ENCODE data around the gene RCAN3.
"Not testable (repeated sequence)": the region's sequence is repeated elsewhere in the genome, so short reads cannot be mapped to it uniquely, and the experiment has no call there.

RCAN3 gene

DNA sequence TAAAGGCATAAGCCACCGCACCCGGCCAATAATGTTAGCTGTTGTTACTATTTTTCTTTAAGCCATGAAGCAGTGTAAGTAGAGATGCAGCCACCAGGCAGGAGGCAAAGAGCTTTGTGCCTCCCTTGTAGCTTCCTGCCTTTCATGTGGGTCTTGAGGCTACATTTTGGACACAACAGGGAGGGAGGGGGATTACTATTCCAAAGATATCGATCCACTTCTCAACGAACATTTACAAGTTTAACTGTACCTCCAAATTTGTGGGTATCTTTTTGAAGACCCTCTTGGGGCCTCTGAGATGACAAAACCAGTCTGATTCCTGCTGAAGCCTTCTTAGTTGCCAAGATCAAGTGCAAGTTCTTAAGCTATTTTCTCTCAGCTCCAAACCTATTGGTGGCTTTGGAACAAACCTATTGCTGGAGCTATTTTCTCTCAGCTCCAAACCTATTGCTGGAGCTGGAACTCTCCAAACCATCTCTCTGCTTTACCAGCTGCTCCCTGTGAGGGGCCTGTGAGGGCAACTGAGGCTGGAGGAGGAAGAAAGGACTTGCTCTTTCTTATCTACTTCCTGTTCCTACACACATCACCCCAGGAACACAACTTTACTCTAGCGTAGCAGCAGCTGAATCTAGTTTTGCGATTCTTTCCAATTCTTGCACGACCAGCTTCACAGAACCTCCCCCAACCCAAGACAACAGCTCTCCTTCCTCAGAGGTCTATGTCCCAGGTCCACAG is 16.1 kb upstream of the RCAN3 start:
- DNase-seq, result peak; percentile 18

GRCh38 chr1:24487455-24487854 is 15.2 kb upstream of the RCAN3 start:
- no peak for DNase-seq

- peak; percentile 76 for DNase-seq
Observed at GRCh38 chr1:24488159-24488558, 14.5 kb upstream of the RCAN3 start.

DNA sequence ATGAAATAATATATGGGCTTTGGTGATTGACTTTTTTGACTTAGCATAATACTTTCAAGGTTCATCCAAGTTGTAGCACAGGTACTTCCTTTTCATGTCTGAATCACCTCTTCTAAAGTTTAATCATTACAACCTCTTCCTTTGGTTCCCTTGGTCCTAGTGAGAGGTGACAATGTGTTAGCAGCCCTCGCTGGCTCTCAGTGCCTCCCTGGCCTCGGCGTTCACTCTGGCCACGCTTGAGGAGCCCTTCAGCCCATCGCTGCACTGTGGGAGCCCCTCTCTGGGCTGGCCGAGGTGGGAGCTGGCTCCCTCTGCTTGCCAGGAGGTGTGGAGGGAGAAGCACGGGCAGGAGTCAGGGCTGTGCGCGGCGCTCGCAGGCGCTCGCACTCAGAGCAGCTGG is 13.0 kb upstream of the RCAN3 start:
- DNase-seq, result no peak

- DNase-seq, result no peak
Observed at GRCh38 chr1:24490101-24490781, 12.4 kb upstream of the RCAN3 start.

- DNase-seq, result no peak
Observed at GRCh38 chr1:24491577-24492360, 10.9 kb upstream of the RCAN3 start.

- DNase-seq, result not testable (repeated sequence)
Observed at GRCh38 chr1:24492935-24493334, 9.7 kb upstream of the RCAN3 start.

DNA sequence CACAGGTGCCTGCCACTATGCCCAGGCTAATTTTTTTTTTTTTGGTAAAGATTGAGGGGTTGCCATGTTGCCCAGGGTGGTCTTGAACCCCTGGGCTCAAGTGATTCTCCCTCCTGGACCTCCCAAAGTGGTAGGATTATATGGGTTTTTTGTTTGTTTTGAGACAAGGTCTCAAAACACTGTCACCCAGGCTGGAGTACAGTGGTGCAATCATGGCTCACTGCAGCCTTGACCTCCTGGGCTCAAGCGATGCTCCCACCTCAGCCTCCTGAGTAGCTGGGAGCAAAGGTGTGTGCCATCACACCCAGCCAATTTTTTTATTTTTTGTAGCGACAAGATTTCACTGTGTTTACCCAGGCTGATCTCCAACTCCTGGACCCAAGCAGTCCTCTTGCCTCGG is 8.9 kb upstream of the RCAN3 start:
- no peak for DNase-seq

GRCh38 chr1:24498589-24498988 is 4.0 kb upstream of the RCAN3 start:
- DNase-seq, result no peak

- no peak for DNase-seq
Observed at GRCh38 chr1:24500448-24501048, 2.1 kb upstream of the RCAN3 start.

DNA sequence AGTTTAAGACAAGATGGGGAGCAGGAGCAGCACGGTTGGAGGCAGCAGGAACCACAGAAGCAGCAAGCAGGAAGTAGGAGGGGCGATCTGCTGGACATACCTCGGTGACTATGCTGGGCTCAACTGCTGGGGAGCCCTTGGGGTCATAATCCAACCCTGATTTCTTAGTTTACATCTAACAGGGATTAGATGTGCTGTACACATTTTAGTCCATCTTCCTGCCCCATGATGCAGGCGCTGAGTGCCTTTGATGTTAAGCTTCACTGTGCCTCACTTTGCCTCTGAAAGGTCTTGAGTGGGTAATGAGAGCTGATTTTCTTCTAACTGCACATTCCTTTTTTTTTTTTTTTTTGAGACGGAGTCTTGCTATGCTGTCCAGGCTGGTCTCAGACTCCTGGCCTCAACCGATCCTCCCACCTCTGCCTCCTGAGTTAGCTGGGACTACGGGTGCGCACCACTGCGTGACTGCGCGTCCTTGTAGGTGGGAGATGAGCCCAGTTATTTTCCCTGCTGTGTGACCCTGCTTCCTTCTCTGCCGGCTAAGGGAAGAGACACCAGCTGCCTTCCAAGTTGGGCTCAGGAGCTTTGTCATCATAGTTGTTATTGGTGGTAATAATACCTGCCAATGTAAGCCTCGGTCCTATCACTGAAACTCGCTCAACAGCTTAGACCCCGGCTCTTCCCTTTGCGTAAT is 1.1 kb upstream of the RCAN3 start:
- DNase-seq, result no peak

- peak; percentile 75 for DNase-seq
Observed at GRCh38 chr1:24502065-24502708, 449 bp upstream of the RCAN3 start.

DNA sequence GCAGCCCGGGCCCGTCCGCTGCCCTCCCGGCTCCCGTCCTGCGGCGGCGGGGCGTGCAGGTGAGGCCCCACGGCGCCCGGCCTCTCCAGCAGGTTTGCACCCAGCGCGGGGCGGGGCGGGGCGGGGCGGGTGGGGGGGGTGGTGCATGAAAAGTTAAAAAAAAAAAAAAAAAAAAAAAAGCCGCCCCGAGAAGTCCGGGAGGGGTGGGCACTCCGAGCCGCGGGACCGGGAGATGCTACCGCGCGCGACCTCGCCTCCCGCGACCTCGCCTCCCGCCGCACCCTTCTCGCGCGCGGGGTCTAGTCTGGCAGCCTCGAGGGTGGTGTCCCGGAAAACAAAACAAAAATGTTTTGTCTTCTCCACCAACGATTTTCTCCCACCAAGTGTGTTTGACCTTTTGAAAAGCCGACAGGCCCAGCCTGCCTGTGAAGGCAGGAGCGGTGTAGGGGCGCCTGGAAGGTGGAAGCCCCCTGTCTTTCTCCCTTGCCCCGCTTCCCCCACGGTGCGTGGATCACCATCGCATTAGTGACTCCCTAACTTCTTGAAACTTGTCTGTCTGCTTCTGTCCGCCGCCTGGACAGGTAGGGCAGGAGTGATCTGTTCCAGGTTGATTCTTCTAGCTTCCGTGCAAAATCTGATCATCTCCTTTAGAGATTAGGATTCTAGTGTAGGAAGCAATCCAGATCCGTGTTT is 569 bp downstream of the RCAN3 start:
- DNase-seq, result no peak

DNA sequence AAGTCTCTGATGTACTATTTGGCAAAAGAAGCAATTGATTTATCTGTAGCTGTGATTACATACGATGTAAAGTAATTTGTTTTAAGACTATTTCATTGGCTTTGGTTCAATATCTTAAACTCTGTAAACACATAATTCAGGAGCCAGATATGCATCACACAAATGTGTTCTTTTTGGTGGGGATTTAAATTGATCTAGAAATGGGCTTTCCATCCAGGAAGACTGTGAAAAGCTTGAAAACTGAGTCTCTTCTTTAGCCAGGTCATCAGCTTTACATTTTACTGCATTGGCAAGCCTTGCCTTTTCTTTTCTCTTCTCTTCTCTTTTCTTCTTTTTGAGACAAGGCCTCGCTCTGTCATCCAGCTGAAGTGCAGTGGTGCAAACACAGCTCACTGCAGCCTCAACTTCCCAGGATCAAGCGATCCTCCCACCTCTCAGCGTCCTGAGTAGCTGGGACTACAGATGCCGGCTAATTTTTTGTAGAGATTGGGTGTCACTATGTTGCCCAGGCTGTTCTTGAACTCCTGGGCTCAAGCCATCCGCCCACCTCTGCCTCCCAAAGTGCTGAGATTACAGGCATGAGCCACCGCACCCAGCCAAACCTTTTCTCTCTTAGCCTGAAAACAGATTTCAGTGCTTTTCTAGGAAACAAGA is 1.4 kb downstream of the RCAN3 start:
- DNase-seq, result no peak

GRCh38 chr1:24504560-24504959 is 1.9 kb downstream of the RCAN3 start:
- DNase-seq, result no peak

DNA sequence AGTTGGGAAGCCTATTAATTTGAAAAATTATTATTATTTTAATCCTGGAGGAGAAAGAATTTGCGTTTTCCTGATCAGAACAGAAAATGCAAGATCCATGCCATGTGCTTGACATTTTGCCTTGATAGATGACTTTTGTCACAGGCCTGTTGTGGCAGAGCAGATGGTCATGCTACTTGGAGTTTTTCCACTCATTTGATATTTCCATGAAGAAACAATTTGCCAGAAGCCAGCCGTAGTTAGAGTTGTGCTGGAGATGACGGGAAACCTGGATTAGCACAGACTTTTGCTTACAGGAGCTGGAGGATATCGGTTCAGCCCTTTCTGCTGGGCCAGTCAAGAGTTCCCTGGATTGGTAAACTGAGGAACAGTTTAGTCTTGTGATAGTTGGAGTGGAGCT is 3.2 kb downstream of the RCAN3 start:
- no peak for DNase-seq

GRCh38 chr1:24506691-24507381 is 4.2 kb downstream of the RCAN3 start:
- no peak for DNase-seq

DNA sequence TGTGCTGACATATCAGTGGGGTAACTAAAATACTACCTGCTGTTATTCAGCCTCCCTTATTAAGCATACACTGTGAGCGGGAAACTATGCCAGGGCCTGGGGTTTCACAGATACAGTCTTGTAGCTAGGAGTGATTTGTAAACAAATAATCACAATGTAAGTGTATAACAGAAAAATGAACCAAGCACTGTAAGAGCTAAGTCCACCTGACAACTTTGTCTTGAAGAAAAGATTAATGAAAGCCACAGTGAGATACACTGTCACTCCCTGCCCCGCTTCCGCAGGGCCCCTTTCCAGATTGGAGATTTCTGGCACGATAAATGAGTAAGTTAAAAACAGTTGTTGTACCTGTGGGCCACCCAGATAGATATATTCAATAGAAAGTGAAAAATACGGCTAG is 4.8 kb downstream of the RCAN3 start:
- DNase-seq, result no peak

GRCh38 chr1:24508911-24509310 is 6.3 kb downstream of the RCAN3 start:
- DNase-seq, result no peak

DNA sequence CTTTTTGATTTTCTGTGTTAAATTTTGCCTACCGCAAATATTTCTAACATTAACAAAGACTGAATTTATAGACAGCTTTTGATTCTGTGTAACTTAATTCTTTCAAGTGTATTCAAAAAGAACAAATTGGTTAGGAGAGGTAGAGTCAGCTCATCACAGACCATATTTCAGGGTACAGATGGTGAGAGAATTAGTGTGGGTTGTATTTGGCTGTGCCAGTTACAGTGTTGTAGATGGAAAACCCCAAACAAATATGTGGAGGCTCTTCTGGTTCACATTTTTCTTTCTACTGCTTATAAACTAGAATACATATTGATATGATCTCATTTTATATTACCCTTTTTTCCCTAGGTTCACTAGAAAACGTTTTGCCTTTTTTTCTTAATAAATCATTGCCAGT is 11.1 kb downstream of the RCAN3 start:
- no peak for DNase-seq

DNA sequence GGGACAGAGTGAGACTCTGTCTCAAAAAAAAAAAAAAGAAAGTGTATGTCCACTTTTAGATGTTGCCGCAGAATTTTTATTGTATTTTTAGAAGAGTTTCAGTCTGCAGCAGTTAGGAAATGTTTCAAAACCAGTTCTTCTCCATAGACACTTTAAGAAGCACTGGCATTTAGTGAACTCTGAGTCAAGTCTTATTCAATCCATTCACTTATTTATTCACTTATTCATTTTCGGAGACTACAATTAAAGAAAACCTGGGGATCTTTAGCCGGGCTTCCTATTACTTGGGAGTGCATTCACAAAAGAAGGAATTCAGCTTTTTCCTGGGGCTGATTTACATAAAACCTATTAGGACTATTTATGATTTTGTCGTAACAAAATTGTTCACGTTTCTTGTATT is 12.3 kb downstream of the RCAN3 start:
- no peak for DNase-seq
